Testis (tissue), 3 donors: ENCODE measurements around the gene H6PD. TPM values are rescaled to one million over a fixed set of nuclear protein-coding genes. Genes with fewer than 3 reads are reported as not detected.

ENCODE experiments used
- DNase-seq: peaks from one replicate; pipeline ENCODE4 v3.0.0-alpha.2; 2019
- H3K27ac ChIP-seq, 2 donors: fragments of 200-600 bp; sonication (generic); one replicate each; pipeline ENCODE4 v1.5.1; 2019
- H3K27me3 ChIP-seq: fragments of 200-600 bp; sonication (generic); one replicate; pipeline ENCODE4 v1.5.1; 2019
- H3K36me3 ChIP-seq: fragments of 200-600 bp; sonication (generic); one replicate; pipeline ENCODE4 v1.5.1; 2017; ENCODE audit warnings: low read depth; ENCODE audit errors: missing control alignments
- H3K4me1 ChIP-seq: fragments of 200-600 bp; sonication (generic); one replicate; pipeline ENCODE4 v1.5.1; 2019
- H3K4me3 ChIP-seq, 2 donors: fragments of 200-600 bp; sonication (generic); one replicate each; pipeline ENCODE4 v1.5.1; 2017 to 2019
- H3K9me3 ChIP-seq: fragments of 200-600 bp; sonication (generic); one replicate; pipeline ENCODE4 v1.5.1; 2017
- POLR2A ChIP-seq: fragments of 450-650 bp; IDR thresholded peaks from one replicate; pipeline ENCODE4 v1.6.1; 2017; ENCODE audit warnings: antibody characterized with exemption, mild to moderate bottlenecking, moderate library complexity
- WGBS, 2 donors: methylation state at CpG; one replicate each; pipeline ENCODE4 v1.1.5; 2018; 5-methylcytosine and 5-hydroxymethylcytosine counted together
- intact Hi-C: fragments of 100-400 bp; cut with DNase I; formaldehyde crosslinking; loops from one replicate; pipeline ENCODE4 v1.15.1; 2023; ENCODE audit warnings: low total_unique reads
- polyA plus RNA-seq: library from polyadenylated mRNA; stranded (reverse); fragments of 350-450 nt; fragmentation: Illumina TruSeq; extraction: RNeasy Lipid Tissue Mini Kit (QIAGEN cat#74804); gene quantifications from one replicate; pipeline ENCODE4 v1.2.3, GENCODE V29; 2014; ENCODE audit warnings: low read depth, low replicate concordance; ENCODE audit not compliant: insufficient read depth
- total RNA-seq, 2 donors: library from RNA; depleted of rRNA; stranded (reverse); fragments of >200 nt; gene quantifications; one replicate each; pipeline ENCODE4 v1.2.3, GENCODE V29; 2016
- TF ChIP-seq, protein P1 (sequence below), 3 experiments: fragments of 450-650 bp in 2 of 3; fragments of 200-600 bp in 1 of 3; sonication (generic) in 1 of 3; IDR thresholded peaks; one replicate each; pipeline ENCODE4 v1.5.1; 2016 to 2019; ENCODE audit warnings: antibody characterized with exemption in 3 of 3, mild to moderate bottlenecking in 2 of 3, moderate library complexity in 1 of 3

The H6PD gene
- total and polyA plus RNA-seq, 3 donors from 2014 or later: 23.8 to 67.8 (median 55.0) TPM

DNA sequence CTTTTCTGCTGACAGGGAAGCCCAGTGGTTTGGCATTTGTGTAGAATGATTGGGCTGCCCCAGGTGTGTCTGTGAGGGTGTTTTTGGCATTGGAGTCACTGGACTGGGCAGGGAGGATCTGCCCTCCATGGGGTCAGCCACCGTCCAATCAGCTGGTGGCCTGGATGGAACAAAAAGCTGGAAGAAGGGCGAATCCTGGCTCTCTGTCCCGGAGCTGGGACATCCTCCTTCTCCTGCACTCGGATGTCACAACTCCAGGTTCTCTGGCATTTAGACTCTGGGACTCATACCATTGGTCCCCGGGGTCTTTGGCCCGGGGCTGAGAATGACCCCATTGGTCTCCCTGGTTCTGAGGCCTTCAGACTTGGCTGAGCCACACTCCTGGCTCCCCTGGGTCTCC, 69.3 kb downstream of the H6PD start:
- TF ChIP-seq, protein P1, sequence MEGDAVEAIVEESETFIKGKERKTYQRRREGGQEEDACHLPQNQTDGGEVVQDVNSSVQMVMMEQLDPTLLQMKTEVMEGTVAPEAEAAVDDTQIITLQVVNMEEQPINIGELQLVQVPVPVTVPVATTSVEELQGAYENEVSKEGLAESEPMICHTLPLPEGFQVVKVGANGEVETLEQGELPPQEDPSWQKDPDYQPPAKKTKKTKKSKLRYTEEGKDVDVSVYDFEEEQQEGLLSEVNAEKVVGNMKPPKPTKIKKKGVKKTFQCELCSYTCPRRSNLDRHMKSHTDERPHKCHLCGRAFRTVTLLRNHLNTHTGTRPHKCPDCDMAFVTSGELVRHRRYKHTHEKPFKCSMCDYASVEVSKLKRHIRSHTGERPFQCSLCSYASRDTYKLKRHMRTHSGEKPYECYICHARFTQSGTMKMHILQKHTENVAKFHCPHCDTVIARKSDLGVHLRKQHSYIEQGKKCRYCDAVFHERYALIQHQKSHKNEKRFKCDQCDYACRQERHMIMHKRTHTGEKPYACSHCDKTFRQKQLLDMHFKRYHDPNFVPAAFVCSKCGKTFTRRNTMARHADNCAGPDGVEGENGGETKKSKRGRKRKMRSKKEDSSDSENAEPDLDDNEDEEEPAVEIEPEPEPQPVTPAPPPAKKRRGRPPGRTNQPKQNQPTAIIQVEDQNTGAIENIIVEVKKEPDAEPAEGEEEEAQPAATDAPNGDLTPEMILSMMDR (IDR thresholded peaks at IDR 0.05): no peak
- TF ChIP-seq POLR2A: no peak
- intact Hi-C loops: no loop called here
- H3K4me1 ChIP-seq: peaks cover 11% of the 10 kb centered on the region
- H3K36me3 ChIP-seq: no peaks in the 10 kb centered on the region
- H3K27me3 ChIP-seq: no peaks in the 10 kb centered on the region
- H3K27ac ChIP-seq: no peak overlapping the region
- no peak for DNase-seq
- no peak overlapping the region for H3K4me3 ChIP-seq
- WGBS, 2 donors: 94 to 95% methylated on average over 6 of the region's 6 CpGs
- no peaks in the 10 kb centered on the region for H3K9me3 ChIP-seq

DNA sequence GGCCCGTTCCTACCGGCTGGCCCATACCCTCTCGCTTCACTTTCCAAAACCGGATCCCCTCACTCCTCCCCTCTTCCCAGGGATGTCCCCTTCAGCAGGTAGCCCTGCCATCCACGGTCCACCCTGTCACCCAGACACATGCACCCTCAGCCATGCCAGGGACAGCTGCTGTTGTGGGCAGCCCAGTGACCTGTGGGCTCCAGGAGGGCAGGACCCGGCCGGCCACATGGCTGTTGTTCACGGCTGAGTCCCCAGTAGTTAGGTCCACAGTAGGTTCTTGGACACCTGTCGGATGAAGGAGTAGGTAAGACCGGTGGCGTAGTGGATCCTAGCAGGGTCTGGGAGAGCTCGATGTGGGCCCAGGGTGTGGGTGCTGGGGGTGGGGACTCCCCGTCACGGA, 70.6 kb downstream of the H6PD start:
- Histone ChIP-seq H3K36me3 (no peaks in the 10 kb centered on the region), H3K4me1 (peaks cover 11% of the 10 kb centered on the region), H3K4me3 (no peak overlapping the region), H3K27me3 (no peaks in the 10 kb centered on the region), H3K27ac (no peak overlapping the region), H3K9me3 (no peaks in the 10 kb centered on the region)
- intact Hi-C loops: no loop called here
- TF ChIP-seq, protein P1 (IDR thresholded peaks at IDR 0.05): no peak
- TF ChIP-seq POLR2A: no peak
- WGBS, 2 donors: 92 to 93% methylated on average over 11 to 14 of the region's 14 CpGs
- DNase-seq: no peak

DNA sequence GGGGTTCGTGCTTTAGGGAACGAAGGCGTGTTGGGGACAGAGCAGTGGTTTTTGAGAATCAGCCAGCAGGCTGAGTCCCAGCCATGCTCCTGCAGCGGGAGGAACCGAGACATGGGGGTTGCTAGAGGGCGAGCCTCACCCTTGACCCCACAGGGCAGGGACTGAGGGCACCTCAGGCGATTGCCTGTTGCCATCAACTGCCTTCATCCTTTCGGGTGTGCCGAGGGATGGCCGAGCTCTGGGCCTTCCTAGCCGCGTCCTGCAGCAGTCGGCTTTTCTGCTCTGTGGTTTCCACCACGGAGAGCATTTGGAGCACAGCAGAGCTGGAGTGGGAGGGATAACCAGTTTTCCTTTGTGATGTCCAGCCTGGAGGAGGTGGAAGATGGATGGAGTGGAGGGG, 71.4 kb downstream of the H6PD start:
- Histone ChIP-seq H3K36me3 (no peaks in the 10 kb centered on the region), H3K4me1 (peaks cover 12% of the 10 kb centered on the region), H3K4me3 (no peak overlapping the region), H3K9me3 (no peaks in the 10 kb centered on the region), H3K27me3 (no peaks in the 10 kb centered on the region), H3K27ac (no peak overlapping the region)
- no peak for TF ChIP-seq POLR2A
- DNase-seq: no peak
- 91 to 94% methylated on average over 5 to 14 of the region's 14 CpGs for WGBS, 2 donors
- intact Hi-C loops: no loop called here

DNA sequence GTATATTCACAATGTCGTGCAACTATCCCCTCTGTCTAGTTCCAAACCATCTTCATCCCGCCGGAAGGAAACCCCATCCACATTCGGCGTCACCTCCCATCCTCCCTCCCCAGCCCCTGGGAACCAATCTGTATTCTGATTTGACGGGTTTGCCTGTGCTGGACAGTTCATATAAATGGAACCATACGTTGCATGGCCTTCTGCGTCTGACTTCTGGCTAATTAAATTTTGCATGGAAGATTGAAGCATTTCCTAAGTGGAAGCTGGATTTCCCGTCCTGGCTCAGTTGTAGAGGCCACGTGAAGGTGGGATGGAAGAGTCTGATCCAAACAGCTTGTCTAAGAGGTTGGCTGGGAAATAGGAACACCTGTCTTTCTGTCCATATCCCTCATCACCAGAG, 72.7 kb downstream of the H6PD start:
- Histone ChIP-seq H3K27ac (no peak overlapping the region), H3K9me3 (no peaks in the 10 kb centered on the region), H3K4me3 (no peak overlapping the region), H3K27me3 (no peaks in the 10 kb centered on the region), H3K4me1 (peaks cover 21% of the 10 kb centered on the region), H3K36me3 (no peaks in the 10 kb centered on the region)
- no peak for DNase-seq
- WGBS, 2 donors: 94 to 95% methylated on average over 10 of the region's 10 CpGs
- intact Hi-C loops: no loop called here
- TF ChIP-seq, protein P1 (IDR thresholded peaks at IDR 0.05): no peak
- no peak for TF ChIP-seq POLR2A

DNA sequence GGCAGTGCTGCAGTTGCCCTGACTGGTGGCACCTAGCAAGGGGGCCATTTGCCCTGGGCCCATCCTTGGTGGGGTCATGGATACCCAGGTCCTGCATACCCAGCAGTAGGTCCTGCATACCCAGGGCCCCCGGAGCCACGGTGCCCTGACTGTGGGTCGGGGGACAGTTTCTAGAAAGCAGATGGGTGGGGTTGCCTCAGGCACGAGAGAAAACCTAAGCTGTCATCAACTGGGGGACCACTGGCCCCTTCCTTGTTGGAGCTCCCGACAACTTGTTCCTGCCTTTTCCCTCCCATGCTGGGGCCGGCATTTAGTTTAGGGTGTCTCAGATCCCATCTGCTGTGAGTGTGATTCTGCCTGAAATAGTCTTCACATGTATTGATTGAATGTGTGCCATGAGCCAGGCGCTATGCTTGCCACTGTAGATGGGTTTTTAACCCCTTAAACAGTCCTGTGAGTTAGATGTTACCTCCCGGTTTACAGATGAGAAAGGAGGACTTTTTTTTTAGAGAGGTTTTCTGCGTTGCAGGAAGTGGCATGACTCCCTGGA, 73.7 kb downstream of the H6PD start:
- WGBS, 2 donors: 89 to 91% methylated on average over 6 to 9 of the region's 9 CpGs
- TF ChIP-seq, protein P1 (IDR thresholded peaks at IDR 0.05): no peak
- TF ChIP-seq POLR2A: no peak
- H3K27me3 ChIP-seq: no peaks in the 10 kb centered on the region
- H3K27ac ChIP-seq: no peak overlapping the region
- H3K36me3 ChIP-seq: no peaks in the 10 kb centered on the region
- H3K4me1 ChIP-seq: peaks cover 15% of the 10 kb centered on the region
- H3K4me3 ChIP-seq: no peak overlapping the region
- no peaks in the 10 kb centered on the region for H3K9me3 ChIP-seq
- intact Hi-C loops: no loop called here
- no peak for DNase-seq
